HUES6 (cell line): ENCODE data around the gene FLOT1.

ENCODE experiments used
- H3K27ac ChIP-seq: 2 replicates; pipeline ENCODE4 v1.7.0; 2013; ENCODE audit warnings: low read depth, mild to moderate bottlenecking, low read length, inconsistent platforms
- H3K27me3 ChIP-seq: 2 replicates; pipeline ENCODE4 v1.6.1; 2013; ENCODE audit warnings: low read length; ENCODE audit not compliant: control insufficient read depth, insufficient read depth
- H3K36me3 ChIP-seq: 2 replicates; pipeline ENCODE4 v1.6.1; 2013; ENCODE audit warnings: low read length; ENCODE audit not compliant: control insufficient read depth, insufficient read depth
- H3K4me1 ChIP-seq: 2 replicates; pipeline ENCODE4 v1.6.1; 2013; ENCODE audit warnings: low read length; ENCODE audit not compliant: control insufficient read depth, insufficient read depth
- H3K4me3 ChIP-seq: 2 replicates; pipeline ENCODE4 v1.5.1; 2013; ENCODE audit warnings: low read depth, low read length
- H3K9ac ChIP-seq: one replicate; pipeline ENCODE4 v1.6.1; 2013; ENCODE audit warnings: mild to moderate bottlenecking, low read length
- H3K9me3 ChIP-seq: 2 replicates; pipeline ENCODE4 v1.6.1; 2013; ENCODE audit warnings: low read depth, low read length; ENCODE audit not compliant: control insufficient read depth, insufficient read depth

Gene FLOT1, protein sequence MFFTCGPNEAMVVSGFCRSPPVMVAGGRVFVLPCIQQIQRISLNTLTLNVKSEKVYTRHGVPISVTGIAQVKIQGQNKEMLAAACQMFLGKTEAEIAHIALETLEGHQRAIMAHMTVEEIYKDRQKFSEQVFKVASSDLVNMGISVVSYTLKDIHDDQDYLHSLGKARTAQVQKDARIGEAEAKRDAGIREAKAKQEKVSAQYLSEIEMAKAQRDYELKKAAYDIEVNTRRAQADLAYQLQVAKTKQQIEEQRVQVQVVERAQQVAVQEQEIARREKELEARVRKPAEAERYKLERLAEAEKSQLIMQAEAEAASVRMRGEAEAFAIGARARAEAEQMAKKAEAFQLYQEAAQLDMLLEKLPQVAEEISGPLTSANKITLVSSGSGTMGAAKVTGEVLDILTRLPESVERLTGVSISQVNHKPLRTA

DNA sequence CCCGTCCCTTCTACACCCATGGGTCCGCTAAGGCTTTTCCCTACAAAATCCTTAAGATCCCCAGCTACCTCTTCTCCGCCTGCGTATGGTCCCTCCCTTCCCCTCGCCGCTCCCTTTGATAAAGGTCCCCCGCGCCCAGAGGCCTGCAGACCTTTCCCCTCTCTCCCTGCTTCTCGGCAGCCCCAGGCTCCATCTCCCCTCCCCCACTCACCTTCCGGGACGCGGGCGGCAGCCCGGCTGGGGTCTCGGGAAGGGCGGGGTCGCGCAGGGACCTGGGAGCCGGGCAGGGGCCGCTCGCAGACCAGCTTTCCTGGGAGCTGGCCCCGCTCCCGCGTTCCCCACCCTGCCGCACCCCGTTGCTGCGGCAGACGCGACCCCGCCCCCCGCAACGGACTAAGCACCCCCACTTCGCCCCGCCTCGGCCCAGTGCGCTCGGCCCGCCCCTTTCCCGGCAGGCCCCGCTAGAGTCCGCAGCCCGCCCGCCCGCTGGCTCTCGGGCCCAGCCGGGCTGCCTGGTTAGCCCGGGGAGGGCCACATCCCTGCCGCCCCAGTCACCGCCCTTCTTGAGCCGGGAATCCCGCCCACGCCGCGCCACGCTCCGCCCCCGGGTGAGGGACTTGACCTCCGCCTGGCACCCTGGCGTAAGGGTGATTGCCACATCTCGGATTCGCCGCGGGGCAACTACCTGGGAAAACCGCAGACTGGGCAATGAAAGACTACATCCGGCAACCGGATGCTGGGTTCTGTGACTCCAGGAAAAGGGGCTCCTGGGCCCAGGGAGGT is at the start of gene FLOT1:
Gene FLOT1 (minus strand): TSS at position 372 of the 783 bp plus-strand sequence. CDS start 498 bp downstream, outside the sequence.
- H3K36me3 ChIP-seq, result peaks cover 47% of the 10 kb centered on the region
- H3K27ac ChIP-seq, result peak within 1 kb of the TSS; percentile 62; the same call in 1 of the 2 replicates
- H3K4me1 ChIP-seq, result peaks cover 15% of the 10 kb centered on the region; the same call in 1 of the 2 replicates
- H3K4me3 ChIP-seq, result peak within 1 kb of the TSS; percentile 97
- no peaks in the 10 kb centered on the region for H3K27me3 ChIP-seq
- no peaks in the 10 kb centered on the region for H3K9me3 ChIP-seq
- H3K9ac ChIP-seq, result peak within 1 kb of the TSS; percentile 99

DNA sequence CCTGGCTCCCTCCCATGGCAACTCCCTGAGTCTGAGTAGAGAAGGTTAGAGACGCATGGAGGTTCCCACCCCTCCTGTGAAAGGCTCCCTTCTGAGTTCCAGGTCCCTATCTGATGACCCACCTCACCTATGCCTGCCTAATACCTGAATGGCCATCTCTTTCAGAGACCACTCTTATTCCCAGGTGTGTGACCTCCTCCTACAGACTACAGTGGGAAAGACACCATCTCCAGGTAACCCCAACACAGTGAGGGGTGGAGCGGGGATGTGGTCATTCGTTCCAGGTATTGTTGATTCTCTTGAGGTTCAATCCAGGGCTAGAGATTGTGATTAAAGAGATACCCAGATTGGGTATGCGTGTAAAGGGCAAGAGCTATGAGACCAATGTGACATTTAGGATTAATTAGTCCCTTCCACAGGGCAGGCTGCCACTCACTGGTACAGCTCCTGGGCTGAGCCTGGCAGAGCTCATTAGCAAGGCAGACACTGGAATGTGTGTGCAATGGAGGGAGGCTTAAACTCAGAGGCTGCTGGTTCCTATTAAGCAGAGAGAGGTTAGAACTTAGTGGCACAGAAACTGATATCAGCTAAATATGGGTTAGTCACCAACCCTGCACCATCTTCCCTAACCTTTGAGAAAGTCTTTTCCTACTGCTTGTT is 48.4 kb upstream of the FLOT1 start:
- Histone ChIP-seq H3K9ac (no peak overlapping the region), H3K4me1 (peaks cover 3% of the 10 kb centered on the region; the same call in 1 of the 2 replicates), H3K9me3 (no peaks in the 10 kb centered on the region), H3K36me3 (no peaks in the 10 kb centered on the region), H3K4me3 (no peak overlapping the region), H3K27me3 (peaks cover 46% of the 10 kb centered on the region), H3K27ac (no peak overlapping the region)

DNA sequence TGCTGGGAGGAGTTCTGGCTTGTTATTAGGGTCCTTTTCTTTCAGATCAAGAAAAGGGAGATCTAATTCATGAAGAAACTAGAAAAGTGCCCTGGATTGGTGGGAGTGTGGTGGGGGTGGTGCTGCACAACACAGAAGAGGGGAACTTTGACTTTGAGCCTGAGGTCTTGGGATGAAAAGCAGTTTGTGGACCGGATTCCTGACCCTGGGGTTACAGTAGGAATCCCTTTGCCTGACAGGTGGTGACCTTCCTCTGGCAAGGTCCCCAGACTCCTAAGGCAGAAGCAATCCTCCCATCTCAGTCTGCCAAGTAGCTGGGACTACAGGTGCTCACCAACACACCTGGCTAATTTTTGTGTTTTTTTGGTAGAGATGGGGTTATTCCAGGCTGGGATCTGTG is 47.1 kb upstream of the FLOT1 start:
- H3K27me3 ChIP-seq, result peaks cover 42% of the 10 kb centered on the region
- H3K27ac ChIP-seq, result no peak overlapping the region
- no peak overlapping the region for H3K4me3 ChIP-seq
- peaks cover 3% of the 10 kb centered on the region; the same call in 1 of the 2 replicates for H3K4me1 ChIP-seq
- H3K9ac ChIP-seq, result no peak overlapping the region
- peaks cover 3% of the 10 kb centered on the region; the same call in 1 of the 2 replicates for H3K9me3 ChIP-seq
- no peaks in the 10 kb centered on the region for H3K36me3 ChIP-seq

DNA sequence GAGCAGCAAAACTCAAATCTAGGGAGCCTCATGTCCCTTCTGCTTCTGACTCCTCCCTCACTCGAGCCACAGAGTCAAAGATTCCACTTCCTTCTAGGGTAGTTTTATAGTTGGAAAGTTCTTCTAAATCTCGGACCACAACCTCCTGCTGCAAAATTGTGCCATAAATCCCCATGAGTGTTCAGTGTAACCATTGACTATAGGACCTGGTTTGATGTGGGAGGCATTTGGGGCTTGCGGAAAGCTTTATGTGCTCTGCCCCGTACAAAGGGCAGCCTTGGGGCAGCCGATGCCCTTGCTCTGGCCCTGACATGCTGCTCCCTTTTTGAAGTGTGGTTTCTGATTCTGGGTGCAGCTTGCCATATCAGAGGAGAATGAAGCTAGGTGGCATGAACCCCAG is 45.5 kb upstream of the FLOT1 start:
- H3K4me1 ChIP-seq, result peaks cover 3% of the 10 kb centered on the region; the same call in 1 of the 2 replicates
- peaks cover 42% of the 10 kb centered on the region for H3K27me3 ChIP-seq
- H3K27ac ChIP-seq, result no peak overlapping the region

DNA sequence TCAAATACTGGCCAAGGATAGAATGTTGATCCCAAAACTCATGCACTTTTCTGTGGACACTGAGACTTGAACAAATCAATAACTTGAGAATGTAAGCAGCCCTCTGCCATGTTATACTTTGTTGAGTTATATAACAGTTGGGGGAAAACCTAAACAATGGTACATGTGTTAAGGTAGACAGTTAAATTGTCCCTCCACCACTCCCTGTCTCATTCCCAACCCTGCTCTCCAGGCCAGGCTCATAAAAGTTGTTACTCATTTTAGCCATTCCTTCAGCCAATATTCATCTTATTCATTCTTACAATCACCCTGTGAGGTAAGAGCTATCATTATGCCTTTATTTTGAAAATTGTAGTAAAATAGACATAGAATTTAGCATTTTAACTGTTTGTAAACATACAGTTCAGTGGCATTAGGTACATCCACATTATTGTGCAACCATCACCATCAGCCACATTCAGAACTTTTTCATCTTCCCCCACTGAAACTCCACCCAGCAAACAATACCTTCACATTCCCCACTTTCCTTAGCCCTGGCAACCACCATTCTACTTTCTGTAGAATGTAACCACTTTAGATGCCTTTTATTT is 40.0 kb upstream of the FLOT1 start:
- Histone ChIP-seq H3K4me1 (peaks cover 13% of the 10 kb centered on the region), H3K36me3 (no peaks in the 10 kb centered on the region), H3K27me3 (no peaks in the 10 kb centered on the region), H3K4me3 (no peak overlapping the region), H3K9me3 (peaks cover 19% of the 10 kb centered on the region; the same call in 1 of the 2 replicates), H3K9ac (no peak overlapping the region), H3K27ac (no peak overlapping the region)

More for the DNA sequence above, 45.5 kb upstream of the FLOT1 start:
- no peak overlapping the region for H3K9ac ChIP-seq
- H3K36me3 ChIP-seq, result no peaks in the 10 kb centered on the region
- no peak overlapping the region for H3K4me3 ChIP-seq
- peaks cover 3% of the 10 kb centered on the region; the same call in 1 of the 2 replicates for H3K9me3 ChIP-seq

DNA sequence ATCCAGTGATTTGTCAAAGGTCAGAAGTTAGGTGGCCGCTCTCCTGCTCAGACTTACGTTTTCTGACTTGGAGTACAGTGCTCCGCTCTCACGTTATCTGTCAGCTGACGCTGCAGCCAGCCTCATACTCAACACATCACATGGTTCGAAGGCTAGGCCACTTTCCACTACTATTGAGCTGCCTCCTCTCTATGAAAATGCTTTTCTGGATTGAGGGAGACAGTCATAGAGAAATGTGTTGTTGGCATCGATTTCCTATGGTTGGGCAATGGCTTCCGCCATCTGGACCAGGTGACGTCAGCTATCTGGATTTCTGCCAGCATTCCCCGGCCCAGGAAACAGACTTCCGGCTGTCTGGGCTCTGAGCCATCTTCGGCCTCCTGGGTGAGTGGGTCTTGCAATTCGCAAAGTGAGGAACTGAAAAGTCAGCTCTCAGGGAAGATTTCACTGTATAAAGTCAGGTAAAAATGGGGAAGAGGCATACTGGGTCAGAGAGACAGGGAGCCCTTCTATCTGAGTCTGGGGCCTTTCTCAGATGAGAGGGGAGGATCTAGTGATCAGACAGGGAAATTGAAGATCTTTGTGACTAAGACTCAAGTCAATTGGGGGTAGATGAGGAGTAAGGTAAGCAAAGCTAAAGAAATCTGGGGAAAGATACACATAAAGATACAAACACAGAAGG is 39.4 kb upstream of the FLOT1 start:
- no peak overlapping the region for H3K4me3 ChIP-seq
- H3K27me3 ChIP-seq, result no peaks in the 10 kb centered on the region
- no peaks in the 10 kb centered on the region for H3K36me3 ChIP-seq
- no peak overlapping the region for H3K9ac ChIP-seq
- peaks cover 19% of the 10 kb centered on the region; the same call in 1 of the 2 replicates for H3K9me3 ChIP-seq
- H3K4me1 ChIP-seq, result peaks cover 13% of the 10 kb centered on the region
- no peak overlapping the region for H3K27ac ChIP-seq

DNA sequence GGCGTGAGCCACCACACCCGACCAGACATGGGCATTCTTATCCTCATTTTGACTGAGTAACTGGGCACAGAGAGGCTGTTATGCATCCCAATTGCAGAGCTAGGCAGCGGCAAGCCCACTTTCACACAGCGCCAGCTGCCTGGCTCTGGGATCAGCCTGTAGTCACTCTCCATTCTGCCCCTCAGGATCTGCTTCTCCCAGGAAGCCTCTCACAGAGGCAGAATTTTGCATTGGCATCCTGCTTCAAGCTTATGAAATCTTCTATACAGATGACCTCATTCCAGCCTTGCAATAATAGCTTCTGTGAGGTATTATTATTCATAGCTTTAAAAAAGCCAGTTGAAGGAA is 38.9 kb upstream of the FLOT1 start:
- Histone ChIP-seq H3K27ac (no peak overlapping the region), H3K4me1 (peaks cover 13% of the 10 kb centered on the region), H3K9ac (no peak overlapping the region), H3K36me3 (no peaks in the 10 kb centered on the region), H3K4me3 (no peak overlapping the region), H3K9me3 (peaks cover 19% of the 10 kb centered on the region; the same call in 1 of the 2 replicates), H3K27me3 (no peaks in the 10 kb centered on the region)

DNA sequence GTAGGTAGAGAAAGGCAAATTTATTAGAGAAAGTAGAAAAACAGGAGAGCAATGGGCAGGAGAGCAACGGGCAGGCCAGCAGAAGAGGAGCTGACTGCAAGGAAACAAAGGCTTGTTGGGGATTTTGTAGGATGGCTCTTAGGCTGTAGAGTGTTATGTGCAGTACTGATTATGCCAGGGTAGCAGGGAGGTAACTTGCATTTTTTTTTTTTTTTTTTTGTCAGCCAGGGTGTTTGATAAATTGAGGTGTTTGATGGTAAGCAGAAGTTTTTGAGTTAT is 38.1 kb upstream of the FLOT1 start:
- Histone ChIP-seq H3K36me3 (no peaks in the 10 kb centered on the region), H3K9ac (no peak overlapping the region), H3K4me1 (peaks cover 13% of the 10 kb centered on the region), H3K4me3 (no peak overlapping the region), H3K27ac (no peak overlapping the region), H3K27me3 (no peaks in the 10 kb centered on the region), H3K9me3 (peaks cover 19% of the 10 kb centered on the region; the same call in 1 of the 2 replicates)

DNA sequence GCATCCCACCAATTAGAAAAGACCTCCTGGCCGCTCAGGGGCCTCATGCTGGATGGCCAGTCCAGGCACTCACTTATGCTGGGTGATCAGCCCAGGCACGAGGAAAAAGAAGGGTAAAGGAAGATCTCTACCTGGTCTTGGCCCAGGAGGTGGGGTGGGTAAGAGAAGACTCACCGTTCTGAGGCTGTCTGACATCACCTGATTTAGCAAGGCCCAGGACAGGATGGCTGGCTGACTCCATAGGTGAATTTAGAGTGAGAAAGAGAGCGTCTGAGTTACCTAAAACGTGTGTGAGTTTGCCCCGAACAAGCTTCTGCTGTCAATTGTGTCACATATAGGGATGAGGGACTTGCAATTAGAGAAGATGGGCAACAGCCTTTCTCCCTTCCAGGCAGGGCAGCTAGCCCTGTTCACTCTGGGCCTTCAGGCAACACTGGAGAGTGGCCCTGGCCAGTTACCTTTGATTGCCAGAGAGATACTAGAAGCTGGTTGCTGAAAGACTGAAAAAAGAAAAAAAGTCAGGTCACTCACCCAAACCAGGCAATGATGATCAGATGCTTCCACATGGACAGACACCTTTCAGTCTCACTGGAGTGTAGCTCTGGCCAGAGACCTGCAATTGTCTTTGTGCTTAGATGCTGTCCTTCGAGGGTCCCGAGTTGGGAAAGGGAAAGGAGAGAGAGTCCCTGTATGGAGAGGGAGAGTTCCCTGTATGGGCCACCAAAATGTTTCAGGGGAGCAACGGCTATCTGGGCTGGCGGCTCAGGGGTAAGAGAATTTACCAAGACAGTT is 37.6 kb upstream of the FLOT1 start:
- Histone ChIP-seq H3K4me3 (no peak overlapping the region), H3K9me3 (peaks cover 18% of the 10 kb centered on the region; the same call in 1 of the 2 replicates), H3K27me3 (no peaks in the 10 kb centered on the region), H3K9ac (no peak overlapping the region), H3K4me1 (peaks cover 13% of the 10 kb centered on the region), H3K27ac (no peak overlapping the region), H3K36me3 (no peaks in the 10 kb centered on the region)
